HFFc6 (cell line): ENCODE data around the gene GPR108. TPM values are rescaled to one million over a fixed set of nuclear protein-coding genes. Genes with fewer than 3 reads are reported as not detected.
"Not testable (repeated sequence)": the region's sequence is repeated elsewhere in the genome, so short reads cannot be mapped to it uniquely, and the experiment has no call there.

ENCODE experiments used
- DNase-seq: peaks from one replicate; pipeline ENCODE4 v3.0.0-alpha.2; 2018
- H3K27ac Mint-ChIP-seq: 2 replicates; pipeline ENCODE4 v1.8.0; 2020; ENCODE audit warnings: mild to moderate bottlenecking, mixed read lengths
- H3K27me3 Mint-ChIP-seq: 2 replicates; pipeline ENCODE4 v1.8.0; 2021; ENCODE audit warnings: mild to moderate bottlenecking, moderate library complexity, mixed read lengths; ENCODE audit not compliant: insufficient read depth
- H3K36me3 Mint-ChIP-seq: 2 replicates; pipeline ENCODE4 v1.8.0; 2021; ENCODE audit warnings: low read depth, mixed read lengths
- H3K4me1 Mint-ChIP-seq: 2 replicates; pipeline ENCODE4 v1.8.0; 2020; ENCODE audit warnings: low read depth, mixed read lengths
- H3K4me3 Mint-ChIP-seq: 2 replicates; pipeline ENCODE4 v1.8.0; 2020; ENCODE audit warnings: mild to moderate bottlenecking, moderate library complexity, mixed read lengths
- H3K9me3 Mint-ChIP-seq: 2 replicates; pipeline ENCODE4 v1.8.0; 2020; ENCODE audit warnings: mild to moderate bottlenecking, mixed read lengths
- CTCF ChIP-seq: fragments of 200-600 bp; sonication (generic); IDR thresholded peaks from 2 replicates; pipeline ENCODE4 v1.5.0; 2021; ENCODE audit warnings: antibody characterized with exemption, mild to moderate bottlenecking
- total RNA-seq, 6 experiments: library from RNA; stranded (reverse); fragmentation: NEBNext Ultra II Directional; extraction: Animal tissue kit (Norgen Biotek cat#: 25700); gene quantifications; 2 replicates in 1 of 6; 3 replicates in 5 of 6; pipeline ENCODE4 v1.2.3, GENCODE V29; 2021

Gene GPR108
- total RNA-seq, 6 experiments from 2014 or later: 52.2 to 60.5 (median 56.4) TPM

GRCh38 chr19:6765738-6766356 lies 28.5 kb upstream of the GPR108 start:
- Mint-ChIP-seq H3K9me3 (no peaks in the 10 kb centered on the region), H3K4me1 (peaks cover 12% of the 10 kb centered on the region), H3K27me3 (peaks cover 2% of the 10 kb centered on the region; the same call in 1 of the 2 replicates), H3K36me3 (no peaks in the 10 kb centered on the region), H3K4me3 (no peak overlapping the region), H3K27ac (no peak overlapping the region)
- TF ChIP-seq CTCF: no peak
- no peak for DNase-seq

GRCh38 chr19:6762253-6762797 lies 24.9 kb upstream of the GPR108 start:
- not testable (repeated sequence) for H3K4me3 Mint-ChIP-seq, H3K27ac Mint-ChIP-seq, H3K27me3 Mint-ChIP-seq, DNase-seq, H3K36me3 Mint-ChIP-seq, H3K9me3 Mint-ChIP-seq
- peaks cover 12% of the 10 kb centered on the region for H3K4me1 Mint-ChIP-seq

GRCh38 chr19:6761053-6761676 lies 23.8 kb upstream of the GPR108 start:
- Mint-ChIP-seq H3K36me3 (no peaks in the 10 kb centered on the region), H3K4me3 (no peak overlapping the region), H3K27me3 (peaks cover 5% of the 10 kb centered on the region), H3K4me1 (peaks cover 4% of the 10 kb centered on the region), H3K9me3 (no peaks in the 10 kb centered on the region), H3K27ac (no peak overlapping the region)
- no peak for TF ChIP-seq CTCF
- DNase-seq: no peak

GRCh38 chr19:6760606-6761005 lies 23.2 kb upstream of the GPR108 start:
- Mint-ChIP-seq H3K36me3 (no peaks in the 10 kb centered on the region), H3K4me3 (no peak overlapping the region), H3K9me3 (no peaks in the 10 kb centered on the region), H3K27me3 (peaks cover 5% of the 10 kb centered on the region), H3K4me1 (no peaks in the 10 kb centered on the region), H3K27ac (no peak overlapping the region)
- TF ChIP-seq CTCF: no peak
- no peak for DNase-seq

- H3K9me3 Mint-ChIP-seq: no peaks in the 10 kb centered on the region
- H3K27me3 Mint-ChIP-seq: peaks cover 3% of the 10 kb centered on the region; the same call in 1 of the 2 replicates
- H3K36me3 Mint-ChIP-seq: peaks cover 4% of the 10 kb centered on the region
- no peak for DNase-seq
- no peak overlapping the region for H3K4me3 Mint-ChIP-seq
- TF ChIP-seq CTCF: no peak
- no peak overlapping the region for H3K27ac Mint-ChIP-seq
- H3K4me1 Mint-ChIP-seq: no peaks in the 10 kb centered on the region
These were observed 17.5 kb upstream of the GPR108 start for GRCh38 chr19:6754653-6755463.
